Stimulated activated CD4-positive, alpha-beta T cell treated with anti-CD3 and anti-CD28 coated beads, Interleukin-2, amount 100 ng/mL, for 4 hours (primary cell): ENCODE data around the gene AEBP1.

Experiments
- DNase-seq: peaks from one replicate; pipeline ENCODE4 v3.0.0-alpha.2; 2020; ENCODE audit warnings: low read depth

Gene AEBP1

GRCh38 chr7:44157116-44158080 is 53.3 kb downstream of the AEBP1 start:
- no peak for DNase-seq

- DNase-seq = no peak
Observed at GRCh38 chr7:44158096-44158872, 54.1 kb downstream of the AEBP1 start.

GRCh38 chr7:44158873-44159631 is 54.9 kb downstream of the AEBP1 start:
- no peak for DNase-seq

- no peak for DNase-seq
Observed at GRCh38 chr7:44159824-44160630, 55.9 kb downstream of the AEBP1 start.

GRCh38 chr7:44161371-44161770 is 57.2 kb downstream of the AEBP1 start:
- DNase-seq = no peak

- no peak for DNase-seq
Observed at GRCh38 chr7:44162179-44162578, 58.0 kb downstream of the AEBP1 start.

- DNase-seq = no peak
Observed at GRCh38 chr7:44162785-44163395, 58.7 kb downstream of the AEBP1 start.

- DNase-seq = no peak
Observed at GRCh38 chr7:44163591-44163990, 59.4 kb downstream of the AEBP1 start.
